ENCODE data around the gene MICAL3.

- TF ChIP-seq CTCF (IDR thresholded peaks at IDR 0.05) = no peak
- no peak for TF ChIP-seq POLR2A (IDR thresholded peaks at IDR 0.05)
Measured at GRCh38 chr22:18069041-18069440, 44.7 kb upstream of the MICAL3 start.
